K562 (cell line): ENCODE measurements around the gene WDR91. TPM values are rescaled to one million over a fixed set of nuclear protein-coding genes. Genes with fewer than 3 reads are reported as not detected.

ENCODE experiments used
- BHLHE40 ChIP-seq: IDR thresholded peaks from 2 replicates; pipeline ENCODE4 v1.6.1; 2011; ENCODE audit warnings: low read length, improper control_type of control experiment
- COPS2 ChIP-seq: fragments of 450-650 bp; conservative IDR thresholded peaks from 2 replicates; pipeline ENCODE4 v1.6.1; 2016; ENCODE audit warnings: mild to moderate bottlenecking, moderate library complexity
- E2F1 ChIP-seq: sonication (generic); formaldehyde crosslinking; IDR thresholded peaks from 2 replicates; pipeline ENCODE4 v1.8.1; 2023; ENCODE audit warnings: mild to moderate bottlenecking, missing genetic modification reagents, moderate library complexity
- E2F8 ChIP-seq: fragments of 450-650 bp; IDR thresholded peaks from 2 replicates; pipeline ENCODE4 v1.7.1; 2018; ENCODE audit warnings: mild to moderate bottlenecking, low read depth; ENCODE audit not compliant: partially characterized antibody
- HBP1 ChIP-seq: fragments of 450-650 bp; formaldehyde crosslinking; IDR thresholded peaks from 2 replicates; pipeline ENCODE4 v1.4.0; 2022; ENCODE audit warnings: missing genetic modification characterization
- KDM1A ChIP-seq, 2 experiments: fragments of 450-650 bp; IDR thresholded peaks; 2 replicates each; pipeline ENCODE4 v1.6.1; 2016; ENCODE audit warnings: mild to moderate bottlenecking in 2 of 2
- MBD2 ChIP-seq: sonication (generic); IDR thresholded peaks from 2 replicates; pipeline ENCODE4 v1.6.1; 2016; ENCODE audit warnings: low read depth, borderline replicate concordance
- MYNN ChIP-seq, 2 experiments: sonication (generic); formaldehyde crosslinking in 1 of 2; IDR thresholded peaks; 2 replicates each; pipeline versions ENCODE4 v1.5.0 to v1.6.1; 2016 to 2020; ENCODE audit warnings: antibody characterized with exemption in 1 of 2, missing genetic modification reagents in 1 of 2
- RNF2 ChIP-seq: sonication (generic); IDR thresholded peaks from 2 replicates; pipeline ENCODE4 v1.6.1; 2016
- SAFB ChIP-seq: fragments of 200-400 bp; formaldehyde crosslinking; IDR thresholded peaks from 2 replicates; pipeline ENCODE4 v1.6.1; 2017; ENCODE audit warnings: low read depth, low read length, borderline replicate concordance
- SIN3A ChIP-seq, 2 experiments: fragments of 150-350 bp in 1 of 2; IDR thresholded peaks; 2 replicates each; pipeline ENCODE4 v1.6.1; 2011 to 2016; ENCODE audit warnings: borderline replicate concordance in 2 of 2, low read depth in 2 of 2, low read length in 2 of 2, mild to moderate bottlenecking in 2 of 2, moderate library complexity in 2 of 2; ENCODE audit not compliant: control insufficient read depth in 1 of 2
- SREBF1 ChIP-seq: fragments of 150-350 bp; IDR thresholded peaks from 2 replicates; pipeline ENCODE4 v1.6.1; 2014; ENCODE audit warnings: antibody characterized with exemption, low read depth, low read length, borderline replicate concordance
- SRSF7 ChIP-seq: fragments of 200-400 bp; formaldehyde crosslinking; optimal IDR thresholded peaks from 2 replicates; pipeline ENCODE3; 2017; ENCODE audit warnings: mild to moderate bottlenecking, low read depth, low read length
- STAT5A ChIP-seq: IDR thresholded peaks from 2 replicates; pipeline ENCODE4 v1.6.1; 2012; ENCODE audit warnings: low read length, inconsistent platforms, borderline replicate concordance
- U2AF1 ChIP-seq: fragments of 200-400 bp; formaldehyde crosslinking; optimal IDR thresholded peaks from 2 replicates; pipeline ENCODE3; 2017; ENCODE audit warnings: mild to moderate bottlenecking, low read depth, low read length, moderate library complexity
- ZBTB5 ChIP-seq: fragments of 450-650 bp; IDR thresholded peaks from 2 replicates; pipeline ENCODE4 v1.6.1; 2017; ENCODE audit warnings: antibody characterized with exemption
- ZNF277 ChIP-seq: fragments of 250-450 bp; sonication (Bioruptor Pico); IDR thresholded peaks from 2 replicates; pipeline ENCODE4 v1.8.0; 2022; ENCODE audit warnings: inconsistent platforms, mild to moderate bottlenecking, moderate library complexity, borderline replicate concordance
- ZNF408 ChIP-seq: fragments of 250-450 bp; sonication (Bioruptor Pico); IDR thresholded peaks from 2 replicates; pipeline ENCODE4 v1.4.0; 2020; ENCODE audit warnings: low read depth, mild to moderate bottlenecking, moderate library complexity
- polyA plus RNA-seq, 8 experiments: library from polyadenylated mRNA; depleted of rRNA in 4 of 8; stranded (reverse) in 5 of 8; unstranded in 3 of 8; fragments of >200 nt; fragmentation: Nextera tagmentation in 2 of 8; fragmentation: Illumina TruSeq in 1 of 8; extraction: Ambion mirVana in 2 of 8; extraction: Trizol in 1 of 8; gene quantifications; 2 replicates each; pipeline versions ENCODE4 v1.2.1 to v1.2.3, GENCODE V29; 2011 to 2014; ENCODE audit warnings: inconsistent platforms in 1 of 8, missing spikeins in 1 of 8
- total RNA-seq, 7 experiments: library from RNA; depleted of rRNA in 6 of 7; stranded (reverse); fragments of >200 nt in 6 of 7; fragmentation: Illumina TruSeq in 2 of 7; extraction: Trizol in 2 of 7; gene quantifications; 2 replicates each; pipeline versions ENCODE4 v1.2.1 to v1.2.3, GENCODE V29; 2011 to 2021; ENCODE audit warnings: low replicate concordance in 1 of 7

The WDR91 gene
- total and polyA plus RNA-seq, 9 of the 15 experiments (the other 6 are each of a cell fraction or from before 2014, with no cell fraction given) = 1.9 to 18.2 (median 9.8) TPM

- TF ChIP-seq HBP1 (CRISPR knock-in tag) (0 out of 2 replicates have a peak, but pooled peaks have one; percentile 38), SAFB (peak; percentile 81), ZNF408 (no peak), SREBF1 (no peak), SIN3A (IDR thresholded peaks at IDR 0.05; ENCODE audit: borderline replicate concordance in 2 of 2, control insufficient read depth in 1 of 2, low read depth in 2 of 2, low read length in 2 of 2) (peak in 1 of 2 experiments; percentile 47; a peak in 2 of 4 replicates), BHLHE40 (no peak; the same call in 1 of the 2 replicates), COPS2 (no peak), U2AF1 (peak; percentile 39), E2F8 (no peak), MYNN (IDR thresholded peaks at IDR 0.05) (peak; percentile 52; the same call in 1 of the 2 replicates), MYNN (CRISPR knock-in tag; IDR thresholded peaks at IDR 0.05) (no peak), SRSF7 (no peak), ZBTB5 (no peak), RNF2 (no peak; the same call in 1 of the 2 replicates), KDM1A (IDR thresholded peaks at IDR 0.05) (no peak), STAT5A (no peak), E2F1 (CRISPR knock-in tag) (no peak), MBD2 (peak; percentile 15; the same call in 1 of the 2 replicates), ZNF277 (CRISPR knock-in tag) (no peak)
Measured at GRCh38 chr7:135211179-135211945, at the start of gene WDR91 (continued).
